ENCODE data around the gene MEIS1.

MEIS1 gene

GRCh38 chr2:66541646-66542045 lies 106.7 kb downstream of the MEIS1 start:
- no peak for DNase-seq

DNA sequence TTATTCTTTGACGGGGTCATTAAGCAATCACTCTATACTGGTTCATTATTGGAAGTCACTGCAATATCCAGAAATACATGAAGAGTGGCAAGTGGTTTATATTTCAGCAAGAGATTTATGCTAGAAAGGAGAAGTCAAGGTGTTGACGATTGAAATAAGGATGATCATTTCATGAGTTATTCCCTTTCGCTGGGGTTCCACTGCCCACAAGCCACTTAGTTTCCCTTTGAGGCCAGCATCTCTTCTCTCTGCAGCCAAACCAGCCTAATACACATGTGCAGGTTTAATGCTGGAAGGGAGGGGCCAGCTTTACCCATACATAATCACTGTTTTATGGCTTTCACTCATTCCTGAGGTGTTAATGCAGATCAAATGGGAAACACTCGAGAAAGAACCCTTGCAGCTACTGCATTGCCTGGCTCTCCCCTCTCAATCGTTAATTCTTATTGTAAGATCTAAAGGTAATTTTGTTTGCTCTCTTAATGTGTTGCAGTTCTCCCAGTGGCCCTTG lies 108.4 kb downstream of the MEIS1 start:
- no peak for DNase-seq

DNA sequence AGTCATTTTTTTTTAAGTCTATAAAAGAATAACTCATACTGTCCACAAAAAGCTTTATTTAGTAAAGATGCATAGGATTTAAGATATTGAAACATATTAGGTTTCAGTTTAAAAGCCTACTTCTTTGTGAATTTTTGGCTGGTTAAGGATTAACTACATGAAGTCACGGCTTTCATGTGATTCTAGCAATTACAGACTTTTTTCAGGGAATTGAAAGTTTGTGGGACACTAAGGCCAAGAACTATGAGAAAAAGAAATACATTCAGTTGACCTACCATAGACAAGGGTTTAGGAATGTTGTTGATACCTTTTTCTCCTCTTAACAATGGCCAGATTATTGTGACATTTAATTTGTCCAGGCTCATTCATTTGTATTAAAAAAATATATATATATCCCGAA lies 109.3 kb downstream of the MEIS1 start:
- no peak for DNase-seq

GRCh38 chr2:66545258-66545657 lies 110.3 kb downstream of the MEIS1 start:
- no peak for DNase-seq

GRCh38 chr2:66547118-66547517 lies 112.2 kb downstream of the MEIS1 start:
- no peak for DNase-seq

GRCh38 chr2:66547887-66548286 lies 113.0 kb downstream of the MEIS1 start:
- DNase-seq = no peak

GRCh38 chr2:66548422-66548821 lies 113.5 kb downstream of the MEIS1 start:
- DNase-seq = no peak

GRCh38 chr2:66550826-66551225 lies 115.9 kb downstream of the MEIS1 start:
- DNase-seq = no peak

DNA sequence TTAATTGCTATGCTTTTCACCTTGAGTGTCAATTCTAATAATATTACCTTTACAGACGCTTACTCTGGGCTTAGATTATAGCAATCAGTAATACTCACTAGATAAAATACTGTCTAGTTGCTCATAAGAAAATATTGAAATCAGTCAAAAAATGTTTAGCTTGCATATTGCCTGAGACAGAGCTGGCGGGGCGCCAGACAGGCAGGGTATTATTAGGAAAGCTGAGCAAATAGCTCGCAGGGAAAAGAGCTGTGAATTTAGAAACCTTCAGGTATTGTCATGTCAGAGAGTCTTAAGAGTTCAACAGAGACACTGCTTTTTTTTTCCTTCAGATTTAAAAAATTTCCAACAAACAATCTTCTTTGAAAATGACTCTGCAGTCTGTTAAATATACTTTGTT lies 118.4 kb downstream of the MEIS1 start:
- DNase-seq = no peak

DNA sequence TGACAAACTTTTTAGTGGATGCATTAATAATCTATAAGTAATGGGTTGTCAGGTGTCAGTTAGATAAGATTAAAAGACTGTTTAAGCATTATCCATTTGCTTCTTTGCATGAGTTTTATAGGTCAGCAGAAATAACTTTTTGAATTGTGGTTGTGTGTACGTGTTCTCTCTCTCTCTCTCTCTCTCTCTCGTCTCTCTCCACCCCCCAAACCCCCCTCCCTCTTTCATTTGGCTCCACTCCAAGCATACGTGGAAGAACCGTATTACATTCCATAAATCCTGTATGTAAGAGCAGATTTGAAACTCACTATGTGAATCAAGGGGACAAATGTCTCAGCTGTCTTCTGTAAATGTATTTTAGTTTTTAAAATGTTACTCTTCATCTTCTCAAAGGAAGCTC lies 120.2 kb downstream of the MEIS1 start:
- no peak for DNase-seq

GRCh38 chr2:66555501-66556324 lies 120.8 kb downstream of the MEIS1 start:
- DNase-seq = no peak

GRCh38 chr2:66559672-66560071 lies 124.7 kb downstream of the MEIS1 start:
- DNase-seq = no peak

DNA sequence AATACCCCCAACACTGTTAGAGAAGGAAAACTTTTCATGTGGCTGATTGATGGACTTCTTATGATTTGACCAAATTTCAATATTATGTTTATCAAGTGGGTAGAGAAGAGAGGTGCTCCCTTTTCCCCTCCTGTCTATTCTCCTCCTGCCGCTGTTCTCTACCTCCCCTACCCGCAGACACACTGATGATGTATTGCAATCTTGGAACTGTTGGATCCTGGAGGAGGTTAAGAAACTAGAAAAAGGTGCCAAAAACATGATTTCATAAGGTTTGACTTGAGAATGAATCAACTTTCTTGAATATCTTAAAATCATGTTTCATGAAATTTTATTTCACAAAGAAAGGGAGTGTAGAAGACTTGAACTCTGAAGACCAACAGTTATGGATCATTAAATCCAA lies 125.8 kb downstream of the MEIS1 start:
- no peak for DNase-seq

- no peak for DNase-seq
These were observed 126.8 kb downstream of the MEIS1 start for GRCh38 chr2:66561645-66562303.

DNA sequence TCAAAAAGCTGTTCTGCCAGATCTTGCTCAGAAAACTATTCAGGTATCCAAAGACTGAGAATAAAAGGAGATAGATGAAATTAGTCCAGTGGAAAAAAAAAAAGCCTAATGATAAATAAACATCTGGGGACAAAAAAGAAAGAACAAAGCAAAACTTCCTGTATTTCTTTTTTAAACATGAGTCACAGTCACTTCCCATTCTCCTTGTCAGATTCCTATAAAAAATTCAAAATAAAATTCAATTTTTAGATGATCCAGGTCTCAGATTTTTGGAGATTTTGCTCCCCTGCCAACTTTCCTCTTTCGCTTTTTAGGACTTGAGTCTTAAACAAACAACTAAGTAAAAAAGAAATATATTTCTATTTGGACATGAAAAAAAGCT lies 127.4 kb downstream of the MEIS1 start:
- DNase-seq = no peak

DNA sequence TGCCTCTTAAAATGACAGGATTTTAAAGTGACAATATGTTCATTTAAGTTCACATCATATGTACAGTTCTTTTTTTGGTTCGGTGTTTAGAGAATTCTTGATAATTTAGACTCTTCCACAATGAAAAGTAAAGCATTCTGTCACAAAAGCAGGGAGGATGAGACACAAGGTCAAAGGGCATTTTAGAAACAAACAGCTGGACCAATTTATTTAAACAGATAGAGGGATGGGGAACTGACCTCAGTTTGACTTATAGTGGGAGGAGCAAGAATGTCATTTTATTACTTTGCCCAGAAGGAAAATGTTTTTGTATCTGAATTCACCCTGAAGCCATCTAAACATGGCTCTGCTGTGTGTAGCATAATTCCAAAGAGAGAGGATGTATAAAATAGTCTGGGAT lies 128.5 kb downstream of the MEIS1 start:
- no peak for DNase-seq

DNA sequence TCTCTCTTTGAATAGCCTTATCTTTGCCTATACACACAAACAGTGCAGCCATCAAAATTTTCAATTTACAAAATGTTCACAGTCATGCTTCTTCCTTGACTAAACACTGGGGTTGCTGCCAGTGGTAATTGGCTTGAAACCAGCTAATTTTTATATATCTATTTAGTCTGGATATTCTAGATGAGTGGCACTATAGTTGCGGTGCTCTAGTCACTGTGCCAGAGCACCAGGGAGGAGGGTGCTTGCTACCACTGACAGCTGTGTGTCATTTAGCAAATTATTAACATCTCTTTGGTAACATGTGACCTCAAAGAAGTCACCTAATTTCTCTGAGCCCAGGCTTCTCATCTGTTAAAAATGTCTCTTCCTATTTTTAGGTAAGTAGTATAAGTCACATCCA lies 130.4 kb downstream of the MEIS1 start:
- DNase-seq = no peak

GRCh38 chr2:66566726-66567399 lies 131.9 kb downstream of the MEIS1 start:
- DNase-seq = no peak

DNA sequence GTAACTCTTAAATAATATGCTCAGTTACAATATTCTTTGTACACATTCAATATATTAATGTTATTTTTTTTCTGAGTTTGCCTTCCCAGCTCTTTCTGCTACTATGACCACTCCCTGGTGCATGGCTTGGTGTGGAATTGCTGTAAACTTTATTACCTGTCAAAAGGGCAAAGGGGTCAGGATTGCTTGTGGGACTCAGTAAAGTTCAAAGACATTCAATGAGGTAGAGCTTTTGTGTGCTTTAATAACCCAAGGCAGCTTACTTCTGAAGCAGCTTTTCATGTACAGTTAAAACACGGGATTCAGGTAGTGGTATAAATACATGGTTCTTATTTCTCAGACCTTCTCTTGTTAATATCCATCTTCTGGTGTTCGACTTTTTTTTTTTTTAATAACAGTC lies 132.8 kb downstream of the MEIS1 start:
- DNase-seq = no peak

DNA sequence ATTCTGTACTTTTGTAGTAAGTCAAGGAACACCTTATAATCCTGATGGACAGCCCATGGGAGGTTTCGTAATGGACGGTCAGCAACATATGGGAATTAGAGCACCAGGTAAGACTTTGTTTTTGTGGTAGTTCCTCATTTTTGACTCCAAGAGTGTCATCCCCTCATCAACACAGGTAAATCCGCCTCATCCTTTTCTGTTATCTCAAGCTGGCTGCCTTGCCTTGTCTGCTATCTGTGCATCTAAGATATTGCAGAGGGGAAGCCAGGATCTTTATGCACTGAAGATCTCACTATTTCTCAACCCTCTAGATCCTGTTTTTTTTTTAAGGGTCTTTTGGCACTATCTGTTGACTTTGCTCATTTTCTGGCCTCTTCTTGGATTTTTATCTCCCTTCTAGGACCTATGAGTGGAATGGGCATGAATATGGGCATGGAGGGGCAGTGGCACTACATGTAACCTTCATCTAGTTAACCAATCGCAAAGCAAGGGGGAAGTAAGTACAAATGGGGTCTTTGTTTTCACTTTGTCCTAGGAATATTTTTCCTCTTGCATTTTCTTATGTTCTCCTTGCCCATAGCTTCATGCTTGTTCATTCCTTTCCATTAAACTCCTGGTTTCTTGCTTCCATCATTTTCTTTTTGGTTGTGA lies 133.8 kb downstream of the MEIS1 start:
- no peak for DNase-seq

- DNase-seq = no peak
These were observed 134.5 kb downstream of the MEIS1 start for GRCh38 chr2:66569321-66569851.

GRCh38 chr2:66569974-66570373 lies 135.0 kb downstream of the MEIS1 start:
- no peak for DNase-seq

GRCh38 chr2:66570471-66570870 lies 135.5 kb downstream of the MEIS1 start:
- no peak for DNase-seq
